Spleen (tissue), 11 donors: Measurements from ENCODE around the gene RBM18. TPM values are rescaled to one million over a fixed set of nuclear protein-coding genes. Genes with fewer than 3 reads are reported as not detected.

Source experiments
- DNase-seq: peaks from one replicate; pipeline ENCODE4 v3.0.0-alpha.2; 2020
- H3K27ac ChIP-seq, 8 donors: fragments of 200-600 bp; sonication (generic) in 7 of 8; 1 replicate in 4 of 8; 2 replicates in 4 of 8; pipeline versions ENCODE4 v1.5.0 to v1.8.0; 2016 to 2021; ENCODE audit warnings: inconsistent platforms in 4 of 8, mild to moderate bottlenecking in 4 of 8, moderate library complexity in 1 of 8
- H3K27me3 ChIP-seq, 7 donors: fragments of 200-600 bp; sonication (generic) in 6 of 7; replicated peaks in 1 of 7; 1 replicate in 4 of 7; 2 replicates in 3 of 7; pipeline versions ENCODE4 v1.5.0 to v1.8.0; 2016 to 2021; ENCODE audit warnings: inconsistent platforms in 3 of 7, mild to moderate bottlenecking in 1 of 7
- H3K36me3 ChIP-seq, 6 donors: fragments of 200-600 bp; sonication (generic) in 5 of 6; 1 replicate in 4 of 6; 2 replicates in 2 of 6; pipeline versions ENCODE4 v1.5.0 to v1.8.0; 2016 to 2021; ENCODE audit warnings: inconsistent platforms in 2 of 6
- H3K4me1 ChIP-seq, 6 donors: fragments of 200-600 bp; sonication (generic) in 5 of 6; 1 replicate in 3 of 6; 2 replicates in 3 of 6; pipeline versions ENCODE4 v1.5.0 to v1.8.0; 2016 to 2021; ENCODE audit warnings: inconsistent platforms in 3 of 6
- H3K4me3 ChIP-seq, 8 donors: fragments of 200-600 bp; sonication (generic) in 7 of 8; 1 replicate in 4 of 8; 2 replicates in 4 of 8; pipeline versions ENCODE4 v1.5.0 to v1.8.0; 2016 to 2021; ENCODE audit warnings: inconsistent platforms in 4 of 8, mild to moderate bottlenecking in 4 of 8, moderate library complexity in 2 of 8
- H3K9me3 ChIP-seq, 8 donors: fragments of 200-600 bp; sonication (generic) in 7 of 8; 1 replicate in 4 of 8; 2 replicates in 4 of 8; pipeline versions ENCODE4 v1.5.0 to v1.8.0; 2016 to 2021; ENCODE audit warnings: inconsistent platforms in 4 of 8
- POLR2A ChIP-seq, 3 donors: fragments of 450-650 bp; IDR thresholded peaks; one replicate each; pipeline ENCODE4 v1.5.1; 2017; ENCODE audit warnings: antibody characterized with exemption in 3 of 3, mild to moderate bottlenecking in 1 of 3
- POLR2AphosphoS5 ChIP-seq, 3 donors: sonication (generic); formaldehyde crosslinking; IDR thresholded peaks; one replicate each; pipeline ENCODE4 v1.5.1; 2017; ENCODE audit warnings: antibody characterized with exemption in 3 of 3
- WGBS, 5 donors: extraction: QIAGEN DNeasy Blood & Tissue Kit in 3 of 5; methylation state at CpG; one replicate each; pipeline versions ENCODE4 v1.1.5 to v1.1.7; 2013 to 2018; 5-methylcytosine and 5-hydroxymethylcytosine counted together
- intact Hi-C: fragments of 100-400 bp; cut with DNase I; formaldehyde crosslinking; loops from one replicate; pipeline ENCODE4 v1.15.0; 2023; ENCODE audit warnings: low total_unique reads
- polyA plus RNA-seq, 3 donors: library from polyadenylated mRNA; stranded (reverse); fragments of 200-250 nt; gene quantifications; one replicate each; pipeline ENCODE4 v1.2.1, GENCODE V29; 2013
- total RNA-seq, 7 donors: library from RNA; depleted of rRNA in 3 of 7; stranded (reverse); fragments of >200 nt in 3 of 7; fragmentation: NEBNext Ultra II Directional in 4 of 7; extraction: Animal tissue kit (Norgen Biotek cat#: 25700) in 4 of 7; gene quantifications; one replicate each; pipeline versions ENCODE4 v1.1.0 to v1.2.1, GENCODE V29; 2016 to 2021
- TF ChIP-seq, protein P1 (sequence below), 11 experiments: fragments of 200-600 bp in 7 of 11; fragments of 450-650 bp in 4 of 11; sonication (generic) in 4 of 11; IDR thresholded peaks in 8 of 11; conservative IDR thresholded peaks in 3 of 11; 1 replicate in 7 of 11; 2 replicates in 4 of 11; pipeline versions ENCODE4 v1.4.0 to v1.8.0; 2016 to 2021; ENCODE audit warnings: antibody characterized with exemption in 11 of 11, inconsistent platforms in 4 of 11, mild to moderate bottlenecking in 1 of 11
- donor health status: healthy with polysubstance abuse.
- donor health status: DM: no; HTN: no; CAD: no; lungs with moderate emphysema.
- donor health status: DM: no; HTN: no; CAD: no.
- donor health status: Bipolar disorder and iron deficiency.
- donor health status: healthy.
- donor health status: DM: no; HTN: no; CAD: no.
- donor health status: DM: yes; HTN: yes; CAD: no.

Gene RBM18
- total and polyA plus RNA-seq, 10 donors, result 4.2 to 21.5 (median 11.2) TPM

GRCh38 chr9:122217640-122218039, 47.0 kb downstream of the RBM18 start:
- H3K9me3 ChIP-seq, result no peaks in the 10 kb centered on the region
- TF ChIP-seq, protein P1, sequence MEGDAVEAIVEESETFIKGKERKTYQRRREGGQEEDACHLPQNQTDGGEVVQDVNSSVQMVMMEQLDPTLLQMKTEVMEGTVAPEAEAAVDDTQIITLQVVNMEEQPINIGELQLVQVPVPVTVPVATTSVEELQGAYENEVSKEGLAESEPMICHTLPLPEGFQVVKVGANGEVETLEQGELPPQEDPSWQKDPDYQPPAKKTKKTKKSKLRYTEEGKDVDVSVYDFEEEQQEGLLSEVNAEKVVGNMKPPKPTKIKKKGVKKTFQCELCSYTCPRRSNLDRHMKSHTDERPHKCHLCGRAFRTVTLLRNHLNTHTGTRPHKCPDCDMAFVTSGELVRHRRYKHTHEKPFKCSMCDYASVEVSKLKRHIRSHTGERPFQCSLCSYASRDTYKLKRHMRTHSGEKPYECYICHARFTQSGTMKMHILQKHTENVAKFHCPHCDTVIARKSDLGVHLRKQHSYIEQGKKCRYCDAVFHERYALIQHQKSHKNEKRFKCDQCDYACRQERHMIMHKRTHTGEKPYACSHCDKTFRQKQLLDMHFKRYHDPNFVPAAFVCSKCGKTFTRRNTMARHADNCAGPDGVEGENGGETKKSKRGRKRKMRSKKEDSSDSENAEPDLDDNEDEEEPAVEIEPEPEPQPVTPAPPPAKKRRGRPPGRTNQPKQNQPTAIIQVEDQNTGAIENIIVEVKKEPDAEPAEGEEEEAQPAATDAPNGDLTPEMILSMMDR (IDR thresholded peaks at IDR 0.05 in 8 of 11, conservative IDR thresholded peaks at IDR 0.05 in 3 of 11), result no peak
- TF ChIP-seq POLR2AphosphoS5 (IDR thresholded peaks at IDR 0.05) (no peak), POLR2A (IDR thresholded peaks at IDR 0.05) (no peak)
- no peak for DNase-seq
- WGBS, 5 donors, result 19 to 42% (median 28%) methylated on average over 4 of the region's 4 CpGs
- no peak overlapping the region for H3K4me3 ChIP-seq
- H3K36me3 ChIP-seq, result no peaks in the 10 kb centered on the region
- intact Hi-C loops, result no loop called here
- H3K27me3 ChIP-seq, result peaks cover 0 to 100% (median 86%) of the 10 kb centered on the region in 7 donors
- peaks cover 12 to 48% (median 35%) of the 10 kb centered on the region in 6 donors for H3K4me1 ChIP-seq
- no peak overlapping the region for H3K27ac ChIP-seq

- Histone ChIP-seq H3K27me3 (peaks cover 0 to 100% (median 93%) of the 10 kb centered on the region in 7 donors), H3K4me3 (no peak overlapping the region), H3K4me1 (peaks cover 12 to 48% (median 35%) of the 10 kb centered on the region in 6 donors), H3K9me3 (no peaks in the 10 kb centered on the region), H3K36me3 (no peaks in the 10 kb centered on the region), H3K27ac (no peak overlapping the region)
- intact Hi-C loops, result no loop called here
- DNase-seq, result no peak
- TF ChIP-seq, protein P1 (IDR thresholded peaks at IDR 0.05 in 8 of 11, conservative IDR thresholded peaks at IDR 0.05 in 3 of 11), result no peak
- TF ChIP-seq POLR2AphosphoS5 (IDR thresholded peaks at IDR 0.05), result no peak
- no peak for TF ChIP-seq POLR2A (IDR thresholded peaks at IDR 0.05)
- WGBS, 5 donors, result 71 to 89% (median 85%) methylated on average over 34 to 35 of the region's 35 CpGs
Observed at GRCh38 chr9:122216798-122217418, 47.7 kb downstream of the RBM18 start.

DNA sequence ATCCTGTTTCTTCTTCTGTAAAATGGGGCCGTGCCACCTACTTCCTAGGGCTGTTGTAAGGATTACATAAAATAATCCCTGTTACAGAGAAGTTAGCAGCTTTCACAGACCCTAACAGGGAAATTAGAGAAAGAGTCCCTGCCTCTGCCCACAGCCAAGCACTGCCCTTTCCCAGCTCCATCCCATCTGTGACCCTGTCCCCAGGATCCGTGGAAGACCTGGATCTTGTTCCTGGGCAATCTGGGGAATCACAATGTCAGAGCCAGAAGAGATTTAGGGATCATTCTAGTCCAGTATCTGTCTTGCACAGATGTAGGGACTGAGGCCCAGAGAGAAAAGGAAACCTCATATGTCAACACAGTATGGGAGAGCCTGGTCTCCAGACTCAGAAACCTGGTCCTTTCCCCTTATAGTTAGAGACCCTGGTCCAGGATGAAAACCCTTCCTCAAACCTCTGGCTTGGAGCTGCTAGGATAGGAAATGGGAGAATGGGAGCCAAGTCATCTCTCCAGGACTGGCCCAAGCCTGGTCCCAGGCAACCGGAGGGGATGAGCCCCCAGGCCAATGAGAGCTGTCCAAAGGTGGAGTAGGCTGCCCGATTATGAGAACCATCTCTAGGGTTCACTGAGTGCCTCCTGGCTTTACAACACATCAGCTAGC, 48.4 kb downstream of the RBM18 start:
- TF ChIP-seq POLR2AphosphoS5 (IDR thresholded peaks at IDR 0.05), result no peak
- TF ChIP-seq POLR2A (IDR thresholded peaks at IDR 0.05), result no peak
- TF ChIP-seq, protein P1 (IDR thresholded peaks at IDR 0.05 in 8 of 11, conservative IDR thresholded peaks at IDR 0.05 in 3 of 11), result no peak
- Histone ChIP-seq H3K27ac (no peak overlapping the region), H3K27me3 (peaks cover 0 to 100% (median 95%) of the 10 kb centered on the region in 7 donors), H3K4me1 (peaks cover 12 to 47% (median 35%) of the 10 kb centered on the region in 6 donors), H3K9me3 (no peaks in the 10 kb centered on the region), H3K36me3 (no peaks in the 10 kb centered on the region), H3K4me3 (no peak overlapping the region)
- no peak for DNase-seq
- 69 to 89% (median 80%) methylated on average over 4 of the region's 4 CpGs for WGBS, 5 donors
- intact Hi-C loops, result no loop called here

- H3K27me3 ChIP-seq, result peaks cover 0 to 98% (median 90%) of the 10 kb centered on the region in 7 donors
Observed at GRCh38 chr9:122215663-122216062, 49.0 kb downstream of the RBM18 start.

More at GRCh38 chr9:122215663-122216062, 49.0 kb downstream of the RBM18 start:
- Histone ChIP-seq H3K4me1 (peaks cover 12 to 41% (median 33%) of the 10 kb centered on the region in 6 donors), H3K9me3 (no peaks in the 10 kb centered on the region), H3K4me3 (no peak overlapping the region), H3K27ac (no peak overlapping the region), H3K36me3 (no peaks in the 10 kb centered on the region)
- 83 to 100% (median 95%) methylated on average over 1 of the region's 1 CpG for WGBS, 5 donors
- intact Hi-C loops, result no loop called here
- no peak for DNase-seq
- TF ChIP-seq, protein P1 (IDR thresholded peaks at IDR 0.05 in 8 of 11, conservative IDR thresholded peaks at IDR 0.05 in 3 of 11), result no peak
- TF ChIP-seq POLR2AphosphoS5 (IDR thresholded peaks at IDR 0.05) (no peak), POLR2A (IDR thresholded peaks at IDR 0.05) (no peak)
